GM18517 (cell line): ENCODE results near the gene LHX3.

ENCODE experiments used
- ATAC-seq: cut with Tn5 transposase; IDR thresholded peaks from one replicate; pipeline ENCODE4 v1.9.1; 2021; ENCODE audit warnings: mild to moderate bottlenecking, moderate library complexity; ENCODE audit not compliant: unreplicated experiment

The LHX3 gene

DNA sequence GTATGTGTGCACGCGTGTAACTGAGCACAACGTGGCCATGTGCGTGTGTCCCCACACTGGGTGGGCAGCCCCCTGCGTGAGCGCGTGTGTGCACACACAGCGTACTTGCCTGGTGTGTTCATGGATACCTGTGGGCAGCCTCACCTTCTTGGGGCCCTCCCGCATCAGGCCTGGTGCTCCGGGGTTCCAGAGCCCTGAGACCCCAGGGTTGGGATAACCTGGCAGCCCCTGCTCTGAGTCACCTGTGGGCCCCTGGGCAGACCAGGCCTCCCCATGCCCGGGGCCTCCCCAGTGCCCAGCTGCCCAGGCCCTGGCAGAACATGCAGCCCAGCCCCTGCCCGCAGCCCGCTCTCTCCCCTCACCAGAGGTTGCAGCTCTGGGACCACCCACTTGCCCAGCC is 25.2 kb downstream of the LHX3 start:
- ATAC-seq, result no peak

GRCh38 chr9:136179101-136179616 is 25.8 kb downstream of the LHX3 start:
- no peak for ATAC-seq

GRCh38 chr9:136178773-136179075 is 26.2 kb downstream of the LHX3 start:
- ATAC-seq, result no peak

DNA sequence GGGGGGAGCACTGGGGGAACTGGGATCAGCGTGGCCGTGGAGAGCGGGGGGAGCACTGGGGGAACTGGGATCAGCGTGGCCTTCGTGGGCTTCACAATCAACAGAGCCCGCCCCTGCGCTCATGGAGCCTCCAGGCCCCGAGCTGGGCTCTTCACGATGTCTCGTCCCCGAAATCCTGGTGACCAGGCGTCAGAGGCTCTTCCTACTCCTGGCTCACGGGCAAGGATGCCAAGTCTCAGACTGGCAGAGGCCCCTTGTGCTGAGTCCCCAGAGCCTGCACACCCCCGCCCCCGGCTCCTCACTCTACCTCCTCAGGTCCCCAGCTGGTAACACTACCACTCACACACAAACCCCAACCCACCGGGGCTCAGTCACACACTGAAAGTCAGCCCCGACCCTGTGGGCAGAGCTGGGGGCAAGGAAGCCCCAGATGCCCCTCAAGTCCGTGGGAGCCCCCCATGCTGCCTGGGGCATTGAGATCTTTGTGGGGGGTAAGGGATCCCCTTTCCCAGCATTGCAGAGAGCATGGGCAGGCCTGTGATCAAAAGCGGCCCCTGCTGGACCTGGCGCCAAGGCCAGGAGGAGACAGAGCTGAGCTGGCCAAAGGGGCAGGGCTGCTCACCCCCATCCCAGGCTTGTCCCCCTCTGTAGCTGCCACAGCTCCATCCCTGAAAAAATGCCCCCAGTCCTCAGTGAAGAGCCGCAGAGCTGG is 26.7 kb downstream of the LHX3 start:
- ATAC-seq, result no peak

DNA sequence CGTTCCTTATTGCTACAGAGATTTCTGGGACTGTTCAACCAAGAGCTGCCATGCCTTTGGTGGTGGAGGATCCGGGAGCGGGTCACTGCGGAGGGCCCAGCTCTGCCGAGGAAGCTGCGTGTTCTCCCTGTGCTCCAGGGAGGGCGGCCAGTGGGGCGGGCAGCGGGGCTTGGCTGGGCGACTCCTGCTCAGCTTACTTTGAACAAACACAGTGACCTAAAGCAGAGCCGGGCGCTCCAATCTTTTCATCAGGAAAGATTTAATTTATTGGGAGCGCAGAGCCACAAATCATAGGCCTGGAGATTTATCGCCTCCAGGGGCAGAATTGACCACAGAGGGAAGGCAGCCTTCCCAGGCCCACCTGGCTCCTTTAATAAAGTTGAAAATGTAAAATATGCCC is 27.7 kb downstream of the LHX3 start:
- no peak for ATAC-seq

DNA sequence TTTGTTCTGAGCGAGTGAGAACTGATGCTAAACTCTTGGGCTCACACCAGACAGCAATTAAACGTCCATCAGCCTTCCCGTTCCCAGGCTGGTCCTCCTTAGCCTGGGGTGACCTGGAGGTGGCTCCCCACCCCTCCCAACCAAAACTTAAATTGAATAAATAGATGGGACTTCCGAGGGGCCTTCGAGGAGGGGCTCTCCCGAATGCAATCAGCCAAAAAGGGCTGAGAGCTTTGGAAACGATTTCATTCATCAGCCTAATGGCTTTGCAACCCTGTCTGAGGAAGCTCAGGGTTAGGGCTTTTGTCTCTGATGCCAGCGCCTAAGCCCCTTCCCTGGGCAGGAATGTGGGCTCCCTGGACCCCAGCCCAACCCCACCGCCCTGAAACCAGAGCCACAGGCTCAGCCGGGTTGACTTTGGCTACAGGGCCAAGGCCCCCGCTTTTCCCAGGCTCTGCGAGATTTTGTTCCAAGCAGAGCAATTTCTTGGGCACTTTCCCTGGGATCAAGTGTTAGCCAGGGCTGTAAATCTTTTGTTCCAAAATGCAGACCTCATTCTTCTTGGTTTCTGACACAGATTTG is 29.2 kb downstream of the LHX3 start:
- ATAC-seq, result no peak

DNA sequence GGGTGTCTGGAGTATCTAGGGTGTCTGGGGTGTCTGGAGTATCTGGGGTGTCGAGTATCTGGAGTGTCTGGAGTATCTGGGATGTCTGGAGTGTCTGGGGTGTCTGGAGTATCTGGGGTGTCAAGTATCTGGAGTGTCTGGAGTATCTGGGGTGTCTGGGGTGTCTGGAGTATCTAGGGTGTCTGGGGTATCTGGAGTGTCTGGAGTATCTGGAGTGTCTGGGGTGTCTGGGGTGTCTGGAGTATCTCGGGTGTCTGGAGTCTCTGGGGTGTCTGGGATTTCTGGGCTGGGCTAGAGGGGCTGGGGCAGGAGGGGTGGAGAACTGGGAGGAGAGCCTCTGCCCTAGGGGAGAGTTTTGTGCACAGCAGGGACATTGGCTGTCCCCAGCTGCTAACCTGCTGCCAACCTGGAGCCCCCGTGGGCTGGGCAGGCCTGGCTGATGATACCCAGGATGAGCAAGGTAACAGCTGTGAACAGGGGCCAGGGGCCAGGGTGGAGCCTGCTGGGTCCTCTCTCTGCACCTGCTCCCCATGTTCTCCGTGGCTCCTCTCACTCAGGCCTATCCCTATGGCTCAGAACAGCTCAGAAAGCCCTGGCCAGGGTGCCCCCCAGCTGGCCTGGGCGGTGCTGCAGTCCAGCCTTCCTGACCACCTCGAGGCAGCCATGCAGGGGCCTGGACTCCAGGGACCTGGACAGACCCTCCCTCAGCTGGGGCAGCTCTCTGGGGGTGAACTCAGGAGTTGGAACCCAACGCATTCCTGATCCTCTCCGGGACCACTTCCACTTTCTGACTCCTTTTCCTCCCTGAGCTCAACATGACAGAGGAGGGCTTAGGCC is 29.9 kb downstream of the LHX3 start:
- ATAC-seq, result no peak

DNA sequence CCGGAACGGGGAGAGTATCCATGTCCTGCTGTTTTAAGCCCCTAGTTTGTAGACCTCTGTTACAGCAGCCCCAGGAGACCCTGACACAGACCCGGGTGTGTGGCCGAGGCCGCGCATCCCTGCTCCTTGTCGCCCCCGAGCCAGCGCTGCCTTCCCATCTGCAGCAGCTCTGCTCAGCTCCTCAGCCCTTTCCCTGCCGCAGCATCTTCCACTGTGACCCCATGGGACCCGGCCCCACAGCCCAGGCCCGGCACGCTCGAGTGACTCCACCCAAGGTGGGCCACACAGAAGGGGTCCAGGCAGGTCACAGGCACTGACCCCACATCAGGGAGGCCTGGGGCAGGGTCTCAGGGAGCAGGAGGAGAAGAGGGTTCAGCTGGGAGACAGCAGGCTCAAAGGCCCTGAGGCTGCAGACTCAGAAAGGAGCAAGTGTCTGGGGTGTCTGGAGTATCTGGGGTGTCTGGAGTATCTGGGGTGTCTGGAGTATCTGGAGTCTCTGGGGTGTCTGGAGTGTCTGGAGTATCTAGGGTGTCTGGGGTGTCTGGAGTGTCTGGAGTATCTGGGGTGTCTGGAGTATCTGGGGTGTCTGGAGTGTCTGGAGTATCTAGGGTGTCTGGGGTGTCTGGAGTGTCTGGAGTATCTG is 31.2 kb downstream of the LHX3 start:
- no peak for ATAC-seq

DNA sequence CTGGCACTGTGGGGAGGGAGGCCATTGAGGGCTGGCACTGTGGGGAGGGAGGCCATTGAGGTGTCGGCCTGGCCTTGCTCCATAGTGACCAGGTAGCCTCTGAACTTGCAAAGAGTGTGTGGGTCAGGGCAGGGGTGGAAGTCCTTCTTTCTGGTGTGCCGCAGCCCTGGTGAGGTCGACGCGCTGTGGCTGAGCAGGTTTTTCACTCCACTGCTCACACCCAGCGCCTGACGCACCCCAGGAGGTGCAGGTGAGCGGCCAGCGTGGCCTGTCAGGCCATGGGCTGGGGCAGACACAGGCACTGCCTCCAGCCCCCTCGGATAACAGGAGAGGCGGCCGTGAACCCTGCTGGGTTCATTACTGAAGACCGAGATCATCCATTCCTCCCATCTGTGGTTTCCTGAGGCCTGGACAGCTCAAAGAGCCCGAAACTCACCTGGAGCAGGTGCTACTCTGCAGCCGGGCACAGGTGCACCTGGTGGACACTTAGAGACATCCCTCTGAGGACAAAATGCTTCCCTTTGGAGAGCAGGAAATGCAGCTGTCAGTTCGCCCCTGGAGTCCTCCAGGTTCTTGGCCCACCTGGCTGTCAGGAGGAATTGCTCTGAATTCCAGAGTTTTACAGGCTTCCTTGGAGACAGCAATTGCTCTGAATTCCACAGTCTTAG is 32.4 kb downstream of the LHX3 start:
- ATAC-seq, result no peak

- ATAC-seq, result no peak
Measured at GRCh38 chr9:136171801-136172411, 33.0 kb downstream of the LHX3 start.

DNA sequence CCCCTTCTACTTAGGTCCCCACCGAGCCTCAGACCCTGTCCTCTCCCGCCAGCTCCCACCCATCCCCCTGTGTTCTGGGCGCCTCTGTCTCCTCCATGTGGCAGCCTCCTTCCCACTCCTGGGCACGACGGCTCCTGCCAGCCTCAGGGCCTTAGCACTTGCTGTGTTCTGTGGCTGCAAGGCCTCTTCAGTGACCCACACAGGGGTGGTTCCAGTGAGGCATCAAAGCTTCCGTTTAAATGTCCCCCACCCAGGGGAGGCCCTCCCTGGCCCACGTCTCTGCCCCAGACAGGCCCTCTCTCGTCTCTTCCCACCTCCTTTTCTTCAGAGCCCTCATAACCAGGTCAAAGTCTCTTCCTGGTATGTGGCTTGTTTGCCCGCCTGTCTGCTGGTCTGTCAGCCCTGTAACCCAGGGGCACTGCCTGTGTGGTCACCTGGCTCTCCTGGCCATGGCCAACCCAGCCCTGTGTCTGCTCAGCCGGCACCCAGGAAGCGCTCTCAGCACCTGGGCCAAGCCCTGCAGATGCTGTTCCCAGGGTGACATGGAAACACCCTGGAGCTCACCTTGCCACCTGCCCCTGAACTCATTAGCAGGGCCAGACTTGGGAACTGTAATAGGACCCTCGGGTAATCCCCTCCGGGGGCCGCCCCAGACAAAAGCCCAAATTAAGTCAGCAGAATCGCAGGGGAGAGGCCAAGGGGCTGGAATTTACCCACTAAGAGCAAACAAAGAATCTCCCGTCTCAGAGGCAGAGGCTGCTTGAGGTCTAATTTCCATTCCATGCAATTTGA is 33.7 kb downstream of the LHX3 start:
- ATAC-seq, result no peak

- ATAC-seq, result no peak
Measured at GRCh38 chr9:136170006-136170901, 34.7 kb downstream of the LHX3 start.

DNA sequence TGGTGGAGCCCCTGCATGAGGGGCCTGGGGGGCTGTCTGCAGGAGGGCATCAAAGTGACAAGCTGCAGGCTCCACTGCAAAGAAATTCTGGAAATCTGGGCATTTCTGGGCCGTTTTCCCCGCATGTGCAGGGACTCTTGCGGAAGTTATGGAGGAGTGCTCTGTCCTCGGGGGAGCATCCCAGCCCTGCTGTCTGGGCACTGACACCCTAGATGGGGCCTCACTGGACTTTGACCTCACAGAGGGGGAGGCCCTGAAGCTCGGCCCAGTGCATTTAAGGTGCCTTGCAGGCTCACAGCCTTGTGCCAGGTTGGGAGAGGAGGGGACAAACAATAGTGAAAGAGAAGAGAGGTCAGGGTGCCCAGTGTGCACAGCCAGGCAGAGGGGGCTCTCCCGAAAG is 35.4 kb downstream of the LHX3 start:
- no peak for ATAC-seq

DNA sequence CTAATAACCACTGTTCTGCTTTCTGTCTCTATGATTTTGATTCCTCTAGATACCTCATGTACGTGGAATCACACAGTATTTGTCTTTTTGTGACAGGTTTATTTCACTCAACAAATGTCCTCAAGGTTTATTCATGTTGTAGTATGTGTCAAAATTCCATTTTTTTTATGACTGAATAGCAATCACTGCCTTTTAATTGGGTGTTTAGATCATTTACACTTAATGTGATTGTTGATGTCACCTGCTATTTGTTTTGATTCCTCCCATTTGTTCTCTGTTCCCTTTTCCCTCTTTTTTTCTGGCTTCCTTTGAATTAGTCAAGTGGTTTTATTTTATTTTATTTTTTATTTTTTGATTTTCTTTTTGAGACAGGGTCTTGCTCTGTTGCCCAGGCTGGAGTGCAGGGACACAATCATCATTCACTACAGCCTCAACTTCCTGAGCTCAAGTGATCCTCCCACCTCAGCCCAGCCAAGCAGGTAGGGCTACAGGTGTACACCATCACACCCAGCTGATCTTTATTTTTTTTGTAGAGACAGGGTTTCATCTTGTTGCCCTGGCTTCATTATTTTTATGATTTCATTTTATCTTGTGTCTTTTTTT is 41.6 kb downstream of the LHX3 start:
- ATAC-seq, result no peak

DNA sequence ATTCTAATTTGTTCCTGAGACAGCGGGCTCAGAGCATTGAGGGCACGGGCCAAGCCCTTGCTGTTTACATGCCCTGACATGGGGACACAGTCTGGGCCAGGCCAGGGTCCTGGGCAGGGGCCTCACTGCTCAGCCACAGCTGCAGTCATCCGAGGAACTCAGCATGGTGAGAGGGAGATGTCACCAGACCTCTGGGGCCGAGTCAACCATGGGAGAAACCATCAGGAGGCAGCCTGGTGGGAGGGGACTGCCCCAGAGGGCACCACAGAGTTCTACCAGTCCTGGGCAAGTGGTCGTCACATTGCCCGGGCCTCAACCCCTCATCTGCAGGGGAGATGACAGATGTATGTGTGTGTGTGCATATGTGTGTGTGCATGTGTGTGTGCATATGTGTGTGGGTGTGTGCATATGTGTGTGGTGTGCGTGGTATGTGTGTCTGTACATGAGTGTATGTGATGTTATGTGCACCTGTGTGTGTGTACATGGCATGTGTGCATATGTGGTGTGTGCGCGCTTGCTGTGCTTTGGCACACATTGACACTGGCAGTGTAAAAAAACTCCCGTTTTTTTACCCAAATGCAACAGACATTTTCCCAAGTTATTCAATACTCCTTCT is 43.8 kb downstream of the LHX3 start:
- no peak for ATAC-seq

GRCh38 chr9:136160381-136160841 is 44.5 kb downstream of the LHX3 start:
- ATAC-seq, result no peak

DNA sequence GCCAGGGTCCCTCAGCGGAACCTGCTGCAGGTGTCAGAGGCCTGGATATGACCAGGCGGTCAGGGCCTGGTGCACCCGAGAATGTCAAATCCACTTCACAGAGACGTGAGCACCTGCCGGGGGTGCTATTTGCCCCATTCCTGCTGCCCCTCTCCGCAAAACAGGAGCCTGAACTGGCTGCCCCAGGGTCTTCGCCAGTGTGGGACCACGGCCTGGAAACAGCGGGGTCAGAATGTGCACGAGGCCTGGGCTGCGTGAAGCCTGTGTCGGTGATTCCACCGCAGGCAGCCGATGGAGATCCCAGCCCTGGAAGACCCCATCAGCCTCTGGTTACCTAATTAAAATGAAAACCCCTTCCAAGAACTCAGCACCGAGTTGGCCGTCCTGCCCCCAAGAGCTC is 45.1 kb downstream of the LHX3 start:
- ATAC-seq, result no peak
